Measurements from ENCODE around the gene STARD8.
"Not testable (repeated sequence)": the region's sequence is repeated elsewhere in the genome, so short reads cannot be mapped to it uniquely, and the experiment has no call there.

Gene STARD8

GRCh38 chrX:68647156-68647957 lies at the start of gene STARD8:
Gene STARD8, plus strand, starts transcription at chrX:68647666. Its CDS starts 217 bp downstream, at chrX:68647883.
- peak; percentile 41 for DNase-seq

- DNase-seq, result no peak
Observed at GRCh38 chrX:68598841-68599240, 48.6 kb upstream of the STARD8 start.

- no peak for DNase-seq
Observed at GRCh38 chrX:68599256-68600152, 48.0 kb upstream of the STARD8 start.

GRCh38 chrX:68604216-68604615 lies 43.2 kb upstream of the STARD8 start:
- not testable (repeated sequence) for DNase-seq

GRCh38 chrX:68614733-68615132 lies 32.7 kb upstream of the STARD8 start:
- not testable (repeated sequence) for DNase-seq

GRCh38 chrX:68627986-68628385 lies 19.5 kb upstream of the STARD8 start:
- DNase-seq, result no peak

- not testable (repeated sequence) for DNase-seq
Observed at GRCh38 chrX:68629936-68630335, 17.5 kb upstream of the STARD8 start.

GRCh38 chrX:68631336-68631735 lies 16.1 kb upstream of the STARD8 start:
- no peak for DNase-seq

GRCh38 chrX:68632491-68632890 lies 15.0 kb upstream of the STARD8 start:
- no peak for DNase-seq

GRCh38 chrX:68633981-68634380 lies 13.5 kb upstream of the STARD8 start:
- DNase-seq, result no peak

- DNase-seq, result no peak
Observed at GRCh38 chrX:68634649-68635227, 12.7 kb upstream of the STARD8 start.

- DNase-seq, result no peak
Observed at GRCh38 chrX:68640661-68641060, 6.8 kb upstream of the STARD8 start.

GRCh38 chrX:68644861-68645260 lies 2.6 kb upstream of the STARD8 start:
- no peak for DNase-seq

- DNase-seq, result no peak
Observed at GRCh38 chrX:68646421-68646820, 1.0 kb upstream of the STARD8 start.

GRCh38 chrX:68648960-68649359 lies 1.5 kb downstream of the STARD8 start:
- no peak for DNase-seq

- no peak for DNase-seq
Observed at GRCh38 chrX:68650491-68650890, 3.0 kb downstream of the STARD8 start.

GRCh38 chrX:68651110-68651509 lies 3.6 kb downstream of the STARD8 start:
- DNase-seq, result no peak

GRCh38 chrX:68652326-68653170 lies 5.1 kb downstream of the STARD8 start:
- no peak for DNase-seq

- DNase-seq, result no peak
Observed at GRCh38 chrX:68654693-68655092, 7.2 kb downstream of the STARD8 start.

GRCh38 chrX:68656473-68656872 lies 9.0 kb downstream of the STARD8 start:
- DNase-seq, result not testable (repeated sequence)

- DNase-seq, result no peak
Observed at GRCh38 chrX:68658530-68658929, 11.1 kb downstream of the STARD8 start.

GRCh38 chrX:68659385-68659784 lies 11.9 kb downstream of the STARD8 start:
- DNase-seq, result no peak

- no peak for DNase-seq
Observed at GRCh38 chrX:68659786-68660185, 12.3 kb downstream of the STARD8 start.
